ENCODE measurements around the gene MLANA.

Gene MLANA

GRCh38 chr9:5890641-5891040 lies at the start of gene MLANA:
Gene MLANA, plus strand, starts transcription at chr9:5890889. Its CDS starts 1,586 bp downstream, at chr9:5892475.
- DNase-seq = no peak

- DNase-seq = no peak
These were observed 48.7 kb upstream of the MLANA start for GRCh38 chr9:5841771-5842573.

- no peak for DNase-seq
These were observed 47.5 kb upstream of the MLANA start for GRCh38 chr9:5842929-5843793.

GRCh38 chr9:5843794-5844471 lies 46.8 kb upstream of the MLANA start:
- DNase-seq = no peak

- DNase-seq = no peak
These were observed 45.5 kb upstream of the MLANA start for GRCh38 chr9:5845157-5845531.

- no peak for DNase-seq
These were observed 44.6 kb upstream of the MLANA start for GRCh38 chr9:5846096-5846495.

- DNase-seq = peak; percentile 7
These were observed 44.2 kb upstream of the MLANA start for GRCh38 chr9:5846501-5846921.

GRCh38 chr9:5848372-5848882 lies 42.3 kb upstream of the MLANA start:
- no peak for DNase-seq

GRCh38 chr9:5850724-5851122 lies 40.0 kb upstream of the MLANA start:
- no peak for DNase-seq

GRCh38 chr9:5851445-5851844 lies 39.2 kb upstream of the MLANA start:
- no peak for DNase-seq

- no peak for DNase-seq
These were observed 37.7 kb upstream of the MLANA start for GRCh38 chr9:5852987-5853386.

- DNase-seq = no peak
These were observed 37.1 kb upstream of the MLANA start for GRCh38 chr9:5853617-5854016.

- no peak for DNase-seq
These were observed 36.5 kb upstream of the MLANA start for GRCh38 chr9:5854063-5854790.

- DNase-seq = no peak
These were observed 32.8 kb upstream of the MLANA start for GRCh38 chr9:5857928-5858327.

GRCh38 chr9:5858833-5859232 lies 31.9 kb upstream of the MLANA start:
- DNase-seq = no peak

GRCh38 chr9:5863092-5863746 lies 27.5 kb upstream of the MLANA start:
- no peak for DNase-seq

GRCh38 chr9:5864446-5864845 lies 26.2 kb upstream of the MLANA start:
- DNase-seq = no peak

- DNase-seq = no peak
These were observed 24.4 kb upstream of the MLANA start for GRCh38 chr9:5866272-5866671.

GRCh38 chr9:5866685-5867084 lies 24.0 kb upstream of the MLANA start:
- DNase-seq = no peak

GRCh38 chr9:5868235-5868634 lies 22.5 kb upstream of the MLANA start:
- no peak for DNase-seq

GRCh38 chr9:5869315-5870019 lies 21.2 kb upstream of the MLANA start:
- no peak for DNase-seq

GRCh38 chr9:5870020-5870339 lies 20.7 kb upstream of the MLANA start:
- no peak for DNase-seq

All from NCI-H226 (cell line).